ENCODE results near the gene GAS2L3. TPM values are rescaled to one million over a fixed set of nuclear protein-coding genes. Genes with fewer than 3 reads are reported as not detected.
A peak's percentile ranks its signal among the peaks of the same experiment; 100 is the strongest.

Gene GAS2L3
- total and polyA plus RNA-seq, 2 of the 13 experiments (the other 11 are each of a cell fraction or from before 2014, with no cell fraction given): 7.0 to 20.8 TPM

GRCh38 chr12:100668945-100669536 lies 95.6 kb downstream of the GAS2L3 start (continued):
- TF ChIP-seq PRDM4 (CRISPR knock-in tag; IDR thresholded peaks at IDR 0.05; ENCODE audit: borderline replicate concordance): no peak
- TF ChIP-seq TRIM24 (CRISPR knock-in tag; IDR thresholded peaks at IDR 0.05): no peak
- no peak for TF ChIP-seq SOX6 (IDR thresholded peaks at IDR 0.05)
- 0 out of 2 replicates have a peak, but pooled peaks have one; percentile 14 for TF ChIP-seq SOX6 (CRISPR knock-in tag; IDR thresholded peaks at IDR 0.05)
- TF ChIP-seq CEBPG (CRISPR knock-in tag; IDR thresholded peaks at IDR 0.05): 0 out of 2 replicates have a peak, but pooled peaks have one; percentile 15
- no peak for TF ChIP-seq EED (CRISPR knock-in tag; IDR thresholded peaks at IDR 0.05)
- TF ChIP-seq ZFAT (CRISPR knock-in tag; conservative IDR thresholded peaks at IDR 0.05): no peak
- TF ChIP-seq TEAD3 (CRISPR knock-in tag; optimal IDR thresholded peaks at IDR 0.05; ENCODE audit: borderline replicate concordance): peak; percentile 95
- no peak for TF ChIP-seq ZNF790 (CRISPR knock-in tag; IDR thresholded peaks at IDR 0.05; ENCODE audit: borderline replicate concordance)
- TF ChIP-seq, protein P1, sequence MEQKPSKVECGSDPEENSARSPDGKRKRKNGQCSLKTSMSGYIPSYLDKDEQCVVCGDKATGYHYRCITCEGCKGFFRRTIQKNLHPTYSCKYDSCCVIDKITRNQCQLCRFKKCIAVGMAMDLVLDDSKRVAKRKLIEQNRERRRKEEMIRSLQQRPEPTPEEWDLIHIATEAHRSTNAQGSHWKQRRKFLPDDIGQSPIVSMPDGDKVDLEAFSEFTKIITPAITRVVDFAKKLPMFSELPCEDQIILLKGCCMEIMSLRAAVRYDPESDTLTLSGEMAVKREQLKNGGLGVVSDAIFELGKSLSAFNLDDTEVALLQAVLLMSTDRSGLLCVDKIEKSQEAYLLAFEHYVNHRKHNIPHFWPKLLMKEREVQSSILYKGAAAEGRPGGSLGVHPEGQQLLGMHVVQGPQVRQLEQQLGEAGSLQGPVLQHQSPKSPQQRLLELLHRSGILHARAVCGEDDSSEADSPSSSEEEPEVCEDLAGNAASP (CRISPR knock-in tag; IDR thresholded peaks at IDR 0.05; ENCODE audit: borderline replicate concordance): peak; percentile 42; the same call in 1 of the 2 replicates
- TF ChIP-seq ZNF160 (CRISPR knock-in tag; IDR thresholded peaks at IDR 0.05): no peak
- TF ChIP-seq, protein P2, sequence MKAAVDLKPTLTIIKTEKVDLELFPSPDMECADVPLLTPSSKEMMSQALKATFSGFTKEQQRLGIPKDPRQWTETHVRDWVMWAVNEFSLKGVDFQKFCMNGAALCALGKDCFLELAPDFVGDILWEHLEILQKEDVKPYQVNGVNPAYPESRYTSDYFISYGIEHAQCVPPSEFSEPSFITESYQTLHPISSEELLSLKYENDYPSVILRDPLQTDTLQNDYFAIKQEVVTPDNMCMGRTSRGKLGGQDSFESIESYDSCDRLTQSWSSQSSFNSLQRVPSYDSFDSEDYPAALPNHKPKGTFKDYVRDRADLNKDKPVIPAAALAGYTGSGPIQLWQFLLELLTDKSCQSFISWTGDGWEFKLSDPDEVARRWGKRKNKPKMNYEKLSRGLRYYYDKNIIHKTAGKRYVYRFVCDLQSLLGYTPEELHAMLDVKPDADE (CRISPR knock-in tag; IDR thresholded peaks at IDR 0.05): no peak
- TF ChIP-seq XRCC5 (optimal IDR thresholded peaks at IDR 0.05; ENCODE audit: low read length): peak; percentile 91
- TF ChIP-seq ZNF121 (CRISPR knock-in tag; IDR thresholded peaks at IDR 0.05): no peak
- no peak for TF ChIP-seq ZNF234 (CRISPR knock-in tag; conservative IDR thresholded peaks at IDR 0.05)
- no peak for TF ChIP-seq TCF12 (IDR thresholded peaks at IDR 0.05)
- TF ChIP-seq TCF12 (CRISPR knock-in tag; IDR thresholded peaks at IDR 0.05): no peak
- TF ChIP-seq ZBTB42 (CRISPR knock-in tag; IDR thresholded peaks at IDR 0.05): no peak
- no peak for TF ChIP-seq RFX5 (IDR thresholded peaks at IDR 0.05; ENCODE audit: low read depth, low read length)
- TF ChIP-seq CAMTA2 (CRISPR knock-in tag; IDR thresholded peaks at IDR 0.05; ENCODE audit: borderline replicate concordance): no peak
- TF ChIP-seq HMGXB4 (CRISPR knock-in tag; IDR thresholded peaks at IDR 0.05; ENCODE audit: borderline replicate concordance in 1 of 2, low read depth in 1 of 2): peak in 1 of 2 experiments; percentile 38; a peak in 1 of 4 replicates
- no peak for TF ChIP-seq ZNF382 (CRISPR knock-in tag; IDR thresholded peaks at IDR 0.05; ENCODE audit: borderline replicate concordance)
- TF ChIP-seq KLF16 (CRISPR knock-in tag; IDR thresholded peaks at IDR 0.05): no peak
- no peak for TF ChIP-seq THYN1 (CRISPR knock-in tag; IDR thresholded peaks at IDR 0.05; ENCODE audit: borderline replicate concordance, low read depth)
